Loucy (cell line): ENCODE measurements around the gene ZNF263.

ENCODE experiments used
- CTCF ChIP-seq: fragments of 200-600 bp; sonication (generic); conservative IDR thresholded peaks from 2 replicates; pipeline ENCODE4 v1.5.1; 2014; ENCODE audit warnings: mild to moderate bottlenecking, antibody characterized with exemption, low read length
- EZH2phosphoT487 ChIP-seq: fragments of 200-600 bp; IDR thresholded peaks from 2 replicates; pipeline ENCODE4 v1.6.1; 2018; ENCODE audit warnings: antibody characterized with exemption, mild to moderate bottlenecking, moderate library complexity, borderline replicate concordance

- TF ChIP-seq EZH2phosphoT487, result no peak
- TF ChIP-seq CTCF, result no peak
Measured at GRCh38 chr16:3264137-3265036, 18.9 kb upstream of the ZNF263 start.
